KMS-11 (cell line): Measurements from ENCODE around the gene TULP4.

ENCODE experiments used
- H2AFZ ChIP-seq: fragments of 200-600 bp; sonication (generic); 2 replicates; pipeline ENCODE4 v1.6.1; 2016; ENCODE audit warnings: antibody characterized with exemption, mixed run types, low read depth
- H3K27ac ChIP-seq: fragments of 200-600 bp; sonication (generic); 2 replicates; pipeline ENCODE4 v1.6.1; 2016; ENCODE audit warnings: mild to moderate bottlenecking, mixed run types
- H3K27me3 ChIP-seq: fragments of 200-600 bp; sonication (generic); 2 replicates; pipeline ENCODE4 v1.6.1; 2017; ENCODE audit warnings: mild to moderate bottlenecking, low read depth, mixed run types, moderate library complexity; ENCODE audit not compliant: insufficient read depth
- H3K36me3 ChIP-seq: fragments of 200-600 bp; sonication (generic); 2 replicates; pipeline ENCODE4 v1.6.1; 2017; ENCODE audit warnings: mild to moderate bottlenecking, mixed run types; ENCODE audit not compliant: insufficient read depth
- H3K4me1 ChIP-seq: fragments of 200-600 bp; sonication (generic); 2 replicates; pipeline ENCODE4 v1.6.1; 2016; ENCODE audit warnings: mild to moderate bottlenecking, low read depth, mixed run types; ENCODE audit not compliant: poor library complexity, severe bottlenecking
- H3K4me2 ChIP-seq: fragments of 200-600 bp; sonication (generic); 2 replicates; pipeline ENCODE4 v1.7.0; 2016; ENCODE audit warnings: mild to moderate bottlenecking, mixed run types
- H3K4me3 ChIP-seq: fragments of 200-600 bp; sonication (generic); IDR thresholded peaks from 2 replicates; pipeline ENCODE4 v1.6.1; 2017; ENCODE audit warnings: low read depth, low read length, mixed read lengths; ENCODE audit not compliant: insufficient read depth
- H3K79me2 ChIP-seq: fragments of 200-600 bp; sonication (generic); 2 replicates; pipeline ENCODE4 v1.6.1; 2016; ENCODE audit warnings: low read depth, mixed run types; ENCODE audit not compliant: insufficient read depth
- H3K9ac ChIP-seq: fragments of 200-600 bp; sonication (generic); 2 replicates; pipeline ENCODE4 v1.6.1; 2016; ENCODE audit warnings: mild to moderate bottlenecking, mixed run types
- H4K20me1 ChIP-seq: fragments of 200-600 bp; sonication (generic); 2 replicates; pipeline ENCODE4 v1.6.1; 2016; ENCODE audit warnings: mild to moderate bottlenecking, mixed run types; ENCODE audit not compliant: insufficient read depth
- TF ChIP-seq, protein P1 (sequence below): fragments of 200-600 bp; sonication (generic); conservative IDR thresholded peaks from 2 replicates; pipeline ENCODE4 v1.6.1; 2017; ENCODE audit warnings: low read depth, mild to moderate bottlenecking, antibody characterized with exemption, low read length, moderate library complexity, mixed read lengths

Gene TULP4

DNA sequence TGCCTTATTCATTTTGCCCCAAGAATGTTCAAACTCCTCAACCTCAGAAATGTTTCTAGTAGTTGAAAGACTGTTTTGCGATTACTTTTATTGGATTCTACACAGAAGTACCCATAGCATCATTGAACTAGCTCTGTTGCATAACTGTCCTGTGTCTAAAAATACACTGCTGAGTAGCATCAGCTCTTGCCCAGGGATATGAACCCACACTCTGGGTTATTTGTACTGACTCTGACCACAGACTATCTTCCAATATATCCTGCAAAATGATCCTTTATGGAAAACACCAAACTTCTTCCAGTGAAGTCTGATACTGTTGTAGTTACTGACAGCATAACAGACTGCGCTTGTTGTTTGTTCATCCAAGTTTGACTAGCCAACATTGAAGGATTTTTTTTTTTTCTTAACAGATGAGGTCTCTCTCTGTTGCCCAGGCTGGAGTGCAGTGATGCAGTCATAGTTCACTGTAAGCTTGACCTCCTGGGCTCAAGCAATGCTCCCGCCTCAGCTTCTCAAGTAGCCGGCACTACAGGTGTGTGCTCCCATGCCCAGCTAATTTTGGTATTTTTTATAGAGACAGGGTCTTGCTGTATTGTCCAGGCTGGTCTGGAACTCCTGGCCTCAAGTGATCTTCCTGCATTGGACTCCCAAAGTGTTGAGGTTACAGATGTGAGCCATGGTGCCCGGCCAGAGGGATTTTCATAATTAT, 49.9 kb downstream of the TULP4 start:
- H3K9ac ChIP-seq, result no peak overlapping the region
- peaks cover 18% of the 10 kb centered on the region for H3K4me1 ChIP-seq
- H2AFZ ChIP-seq, result no peak overlapping the region
- no peak overlapping the region for H3K4me3 ChIP-seq
- no peak overlapping the region for H3K4me2 ChIP-seq
- no peak overlapping the region for H3K27ac ChIP-seq
- H3K36me3 ChIP-seq, result no peaks in the 10 kb centered on the region
- no peaks in the 10 kb centered on the region for H4K20me1 ChIP-seq
- H3K27me3 ChIP-seq, result no peaks in the 10 kb centered on the region
- TF ChIP-seq, protein P1, sequence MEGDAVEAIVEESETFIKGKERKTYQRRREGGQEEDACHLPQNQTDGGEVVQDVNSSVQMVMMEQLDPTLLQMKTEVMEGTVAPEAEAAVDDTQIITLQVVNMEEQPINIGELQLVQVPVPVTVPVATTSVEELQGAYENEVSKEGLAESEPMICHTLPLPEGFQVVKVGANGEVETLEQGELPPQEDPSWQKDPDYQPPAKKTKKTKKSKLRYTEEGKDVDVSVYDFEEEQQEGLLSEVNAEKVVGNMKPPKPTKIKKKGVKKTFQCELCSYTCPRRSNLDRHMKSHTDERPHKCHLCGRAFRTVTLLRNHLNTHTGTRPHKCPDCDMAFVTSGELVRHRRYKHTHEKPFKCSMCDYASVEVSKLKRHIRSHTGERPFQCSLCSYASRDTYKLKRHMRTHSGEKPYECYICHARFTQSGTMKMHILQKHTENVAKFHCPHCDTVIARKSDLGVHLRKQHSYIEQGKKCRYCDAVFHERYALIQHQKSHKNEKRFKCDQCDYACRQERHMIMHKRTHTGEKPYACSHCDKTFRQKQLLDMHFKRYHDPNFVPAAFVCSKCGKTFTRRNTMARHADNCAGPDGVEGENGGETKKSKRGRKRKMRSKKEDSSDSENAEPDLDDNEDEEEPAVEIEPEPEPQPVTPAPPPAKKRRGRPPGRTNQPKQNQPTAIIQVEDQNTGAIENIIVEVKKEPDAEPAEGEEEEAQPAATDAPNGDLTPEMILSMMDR, result no peak
- no peaks in the 10 kb centered on the region; the same call in 1 of the 2 replicates for H3K79me2 ChIP-seq

DNA sequence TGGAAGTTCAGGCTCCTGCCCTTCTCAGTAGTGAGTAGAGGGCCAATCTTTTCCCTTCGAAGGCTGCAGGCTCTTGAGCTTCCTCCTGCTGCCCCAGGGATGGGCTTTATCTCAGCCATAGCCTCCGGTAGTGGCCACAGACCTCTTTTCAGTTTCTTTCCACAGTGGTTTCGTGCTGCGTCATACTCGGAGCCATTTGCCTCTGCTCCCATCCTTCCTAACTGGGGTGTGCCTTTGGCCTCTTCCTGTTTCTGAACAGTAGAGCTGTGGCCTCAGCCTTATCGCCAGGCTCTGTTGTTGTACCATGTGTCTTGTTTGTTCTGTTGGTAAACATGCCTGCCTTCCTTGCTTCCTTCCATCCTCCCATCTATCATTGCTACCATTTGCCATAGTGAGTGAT, 54.1 kb downstream of the TULP4 start:
- Histone ChIP-seq H3K4me3 (no peak overlapping the region), H3K36me3 (no peaks in the 10 kb centered on the region), H3K79me2 (peaks cover 4% of the 10 kb centered on the region), H3K4me2 (no peak overlapping the region), H4K20me1 (no peaks in the 10 kb centered on the region), H3K9ac (no peak overlapping the region), H3K4me1 (peaks cover 8% of the 10 kb centered on the region), H3K27ac (no peak overlapping the region), H2AFZ (no peak overlapping the region), H3K27me3 (no peaks in the 10 kb centered on the region)
- TF ChIP-seq, protein P1, result no peak

DNA sequence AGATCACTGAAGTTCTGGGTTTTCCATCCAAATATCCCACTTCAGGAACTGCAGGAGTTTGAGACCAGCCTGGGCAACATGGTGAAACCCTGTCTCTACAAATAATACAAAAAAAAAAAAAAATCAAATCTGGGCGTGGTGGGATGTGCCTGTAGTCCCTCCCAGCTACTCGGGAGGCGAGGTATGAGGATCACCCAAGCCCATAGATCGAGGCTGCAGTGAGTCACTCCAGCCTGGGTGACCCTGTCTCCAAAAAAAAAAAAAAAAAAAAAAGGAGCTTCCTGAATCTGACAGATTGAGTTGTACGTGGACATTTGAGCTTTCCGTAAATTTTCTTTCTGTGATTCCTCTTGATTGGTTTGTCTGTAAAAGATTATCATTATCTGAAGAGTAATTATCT, 55.6 kb downstream of the TULP4 start:
- peaks cover 4% of the 10 kb centered on the region for H3K79me2 ChIP-seq

DNA sequence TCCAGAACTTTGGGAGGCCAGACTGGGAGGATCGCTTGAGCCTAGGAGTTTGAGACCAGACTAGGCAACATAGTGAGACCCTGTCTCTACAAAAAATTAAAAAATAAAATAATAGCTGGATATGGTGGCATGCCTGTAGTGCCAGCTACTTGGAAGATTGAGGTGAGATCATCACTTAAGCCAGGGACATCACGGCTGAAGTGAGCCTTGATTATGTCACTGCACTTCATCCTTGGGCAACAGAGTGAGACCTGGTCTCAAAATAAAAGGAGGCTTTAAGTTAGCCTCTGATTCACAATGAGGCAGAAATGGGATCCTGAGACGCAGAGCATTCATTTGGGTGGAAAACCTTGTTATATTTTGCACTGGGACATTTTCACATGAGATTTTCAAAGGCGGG, 57.0 kb downstream of the TULP4 start:
- TF ChIP-seq, protein P1, result no peak
- no peaks in the 10 kb centered on the region for H3K27me3 ChIP-seq
- no peak overlapping the region for H3K4me2 ChIP-seq
- H4K20me1 ChIP-seq, result no peaks in the 10 kb centered on the region
- H3K79me2 ChIP-seq, result peaks cover 4% of the 10 kb centered on the region
- no peaks in the 10 kb centered on the region for H3K36me3 ChIP-seq
- H2AFZ ChIP-seq, result no peak overlapping the region
- H3K4me1 ChIP-seq, result no peaks in the 10 kb centered on the region
- no peak overlapping the region for H3K9ac ChIP-seq
- no peak overlapping the region for H3K4me3 ChIP-seq
- H3K27ac ChIP-seq, result no peak overlapping the region

More for the DNA sequence above, 55.6 kb downstream of the TULP4 start:
- Histone ChIP-seq H3K36me3 (no peaks in the 10 kb centered on the region), H3K9ac (no peak overlapping the region), H3K27ac (no peak overlapping the region), H3K4me2 (no peak overlapping the region), H3K4me1 (no peaks in the 10 kb centered on the region), H3K4me3 (no peak overlapping the region), H3K27me3 (no peaks in the 10 kb centered on the region), H4K20me1 (no peaks in the 10 kb centered on the region), H2AFZ (no peak overlapping the region)
- TF ChIP-seq, protein P1, result no peak
